ENCODE measurements around the gene COL21A1. TPM values are rescaled to one million over a fixed set of nuclear protein-coding genes. Genes with fewer than 3 reads are reported as not detected.

COL21A1 gene
- total RNA-seq, 1 experiment from 2014 or later, result 1.8 TPM

GRCh38 chr6:56076033-56076432 lies 171.3 kb downstream of the COL21A1 start:
- peaks cover 4 to 13% of the 10 kb centered on the region in 2 experiments; a peak in 3 of 5 replicates for H3K9me3 Mint-ChIP-seq
- Histone ChIP-seq H4K5ac (ENCODE audit: insufficient read length, low read depth, low read length) (no peak overlapping the region), H2BK5ac (ENCODE audit: insufficient read length, low read length) (no peak overlapping the region), H3K9ac (ENCODE audit: extremely low read depth, insufficient read length, low read length) (no peak overlapping the region), H3K79me2 (ENCODE audit: insufficient read depth, low read length) (no peaks in the 10 kb centered on the region), H4K8ac (replicated peaks; ENCODE audit: insufficient read length, low read depth, low read length) (no peak overlapping the region), H4K91ac (ENCODE audit: insufficient read length, low read depth, low read length) (no peak overlapping the region), H3K4ac (ENCODE audit: low read depth, low read length) (no peak overlapping the region), H3K27ac (ENCODE audit: insufficient read length, low read depth, low read length) (no peak overlapping the region), H3T11ph (ENCODE audit: low read length) (no peak overlapping the region), H3K4me1 (ENCODE audit: insufficient read depth, low read length) (no peaks in the 10 kb centered on the region), H2BK12ac (ENCODE audit: insufficient read length, low read depth, low read length) (no peak overlapping the region), H2BK20ac (ENCODE audit: low read depth, low read length, poor library complexity, severe bottlenecking) (no peak overlapping the region), H2AFZ (ENCODE audit: low read length) (no peak overlapping the region), H2BK15ac (ENCODE audit: low read depth, low read length) (no peak overlapping the region), H3K9me3 (ENCODE audit: control insufficient read depth, low read depth, low read length) (no peaks in the 10 kb centered on the region), H2BK120ac (ENCODE audit: low read depth, low read length, poor library complexity, severe bottlenecking) (no peak overlapping the region), H3K79me1 (ENCODE audit: insufficient read depth, low read depth, low read length, poor library complexity, severe bottlenecking) (no peaks in the 10 kb centered on the region), H3K4me2 (ENCODE audit: insufficient read depth, insufficient read length, low read length) (no peak overlapping the region), H2AK5ac (ENCODE audit: insufficient read length, low read length) (no peak overlapping the region), H3K23ac (ENCODE audit: insufficient read length, low read depth, low read length) (no peak overlapping the region), H3K27me3 (ENCODE audit: insufficient read depth, low read length) (no peaks in the 10 kb centered on the region), H3K56ac (ENCODE audit: insufficient read length, low read depth, low read length) (no peak overlapping the region), H4K20me1 (ENCODE audit: control insufficient read depth, insufficient read depth, insufficient read length) (no peaks in the 10 kb centered on the region), H3K18ac (ENCODE audit: insufficient read length, low read depth, low read length) (no peak overlapping the region), H3K14ac (ENCODE audit: insufficient read depth, low read length) (no peak overlapping the region), H3K23me2 (ENCODE audit: insufficient read length, low read depth, low read length, poor library complexity, severe bottlenecking) (no peaks in the 10 kb centered on the region)
- no peak for TF ChIP-seq CTCF (conservative IDR thresholded peaks at IDR 0.05)
- no peak overlapping the region for H3K4me3 Mint-ChIP-seq
- H3K36me3 Mint-ChIP-seq (ENCODE audit: insufficient read depth in 1 of 3, low read depth in 3 of 3), result peaks cover 4 to 16% (median 11%) of the 10 kb centered on the region in 3 experiments; a peak in 5 of 7 replicates
- DNase-seq, result no peak
- no peaks in the 10 kb centered on the region for H3K27me3 Mint-ChIP-seq (ENCODE audit: low read depth)
- peak overlapping the region in 1 of 3 experiments; percentile 54; a peak in 1 of 7 replicates for H3K27ac Mint-ChIP-seq
- peaks cover 4% of the 10 kb centered on the region in 2 experiments; a peak in 2 of 4 replicates for H3K4me1 Mint-ChIP-seq
